ENCODE results near the gene CAMK2A.

- TF ChIP-seq CTCF (IDR thresholded peaks at IDR 0.05) = no peak
- no peak for TF ChIP-seq EP300 (IDR thresholded peaks at IDR 0.05)
- no peak for TF ChIP-seq POLR2A (IDR thresholded peaks at IDR 0.05)
Measured at GRCh38 chr5:150202501-150202900, 87.1 kb downstream of the CAMK2A start.

Measured in gastroesophageal sphincter (tissue), 3 donors.